BE2C (cell line): Measurements from ENCODE around the gene PLPP4.

Experiments
- DNase-seq: peaks from one replicate; pipeline ENCODE4 v3.0.0-alpha.2; 2020
- H3K27me3 ChIP-seq: fragments of 250-450 bp; sonication (Bioruptor Pico); 2 replicates; pipeline ENCODE4 v1.5.1; 2020; ENCODE audit warnings: mild to moderate bottlenecking
- H3K36me3 ChIP-seq: fragments of 250-450 bp; sonication (Bioruptor Pico); 2 replicates; pipeline ENCODE4 v1.5.1; 2020; ENCODE audit warnings: mild to moderate bottlenecking
- H3K4me1 ChIP-seq: fragments of 250-450 bp; sonication (Bioruptor Pico); 2 replicates; pipeline ENCODE4 v1.5.1; 2020
- H3K4me3 ChIP-seq: 2 replicates; pipeline ENCODE4 v1.5.1; 2011; ENCODE audit warnings: low read depth, low read length
- H3K9me3 ChIP-seq: fragments of 250-450 bp; sonication (Bioruptor Pico); 2 replicates; pipeline ENCODE4 v1.5.1; 2020
- TF ChIP-seq, protein P1 (sequence below): IDR thresholded peaks from 2 replicates; pipeline ENCODE4 v1.5.1; 2012; ENCODE audit warnings: mild to moderate bottlenecking, low read depth, low read length

The PLPP4 gene

DNA sequence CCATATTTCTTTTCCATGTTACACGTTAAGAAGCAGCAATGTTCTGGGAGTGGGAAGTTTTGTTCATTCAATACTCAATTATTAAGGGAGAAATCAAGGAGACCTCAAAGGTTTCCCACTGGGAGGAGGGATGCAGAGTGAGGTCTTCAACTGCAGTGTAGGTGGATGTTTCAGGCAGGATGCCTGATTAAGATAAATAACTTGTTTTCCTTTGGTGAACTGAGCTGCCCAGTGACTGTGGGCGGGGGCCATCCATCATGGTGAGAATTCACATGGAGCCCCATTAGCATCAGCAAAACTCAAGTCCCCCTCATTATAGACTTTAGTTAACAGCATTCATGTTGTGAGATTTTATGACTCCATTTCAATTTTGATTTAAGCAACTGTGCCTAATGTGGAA is 121.1 kb downstream of the PLPP4 start:
- TF ChIP-seq, protein P1, sequence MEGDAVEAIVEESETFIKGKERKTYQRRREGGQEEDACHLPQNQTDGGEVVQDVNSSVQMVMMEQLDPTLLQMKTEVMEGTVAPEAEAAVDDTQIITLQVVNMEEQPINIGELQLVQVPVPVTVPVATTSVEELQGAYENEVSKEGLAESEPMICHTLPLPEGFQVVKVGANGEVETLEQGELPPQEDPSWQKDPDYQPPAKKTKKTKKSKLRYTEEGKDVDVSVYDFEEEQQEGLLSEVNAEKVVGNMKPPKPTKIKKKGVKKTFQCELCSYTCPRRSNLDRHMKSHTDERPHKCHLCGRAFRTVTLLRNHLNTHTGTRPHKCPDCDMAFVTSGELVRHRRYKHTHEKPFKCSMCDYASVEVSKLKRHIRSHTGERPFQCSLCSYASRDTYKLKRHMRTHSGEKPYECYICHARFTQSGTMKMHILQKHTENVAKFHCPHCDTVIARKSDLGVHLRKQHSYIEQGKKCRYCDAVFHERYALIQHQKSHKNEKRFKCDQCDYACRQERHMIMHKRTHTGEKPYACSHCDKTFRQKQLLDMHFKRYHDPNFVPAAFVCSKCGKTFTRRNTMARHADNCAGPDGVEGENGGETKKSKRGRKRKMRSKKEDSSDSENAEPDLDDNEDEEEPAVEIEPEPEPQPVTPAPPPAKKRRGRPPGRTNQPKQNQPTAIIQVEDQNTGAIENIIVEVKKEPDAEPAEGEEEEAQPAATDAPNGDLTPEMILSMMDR = no peak
- no peak for DNase-seq
- Histone ChIP-seq H3K27me3 (no peaks in the 10 kb centered on the region), H3K9me3 (no peaks in the 10 kb centered on the region), H3K4me3 (no peak overlapping the region), H3K4me1 (no peaks in the 10 kb centered on the region), H3K36me3 (0 out of 2 replicates have a peak, but pooled peaks cover 3% of the 10 kb centered on the region)

DNA sequence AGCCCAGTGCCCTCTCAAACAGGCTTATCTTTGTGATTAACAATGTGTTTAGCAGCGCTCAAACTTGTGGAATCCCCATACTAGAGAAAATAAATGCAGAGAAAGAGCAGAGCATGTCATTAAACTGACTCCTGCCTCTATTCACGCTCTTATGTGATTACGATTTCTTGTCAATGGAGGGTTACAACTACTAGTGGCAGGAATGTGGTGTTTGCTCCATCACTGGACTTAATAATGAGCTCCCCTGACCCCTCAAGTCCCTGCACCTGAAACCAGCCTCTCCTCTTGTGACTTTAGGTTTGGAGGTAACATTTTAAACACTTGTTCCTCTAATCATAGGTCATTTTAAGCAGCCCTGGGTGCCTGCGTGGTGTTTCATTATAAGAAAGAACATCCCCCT is 121.9 kb downstream of the PLPP4 start:
- DNase-seq = no peak
- TF ChIP-seq, protein P1 = no peak
- Histone ChIP-seq H3K4me3 (no peak overlapping the region), H3K27me3 (no peaks in the 10 kb centered on the region), H3K9me3 (no peaks in the 10 kb centered on the region; the same call in 1 of the 2 replicates), H3K4me1 (0 out of 2 replicates have a peak, but pooled peaks cover 3% of the 10 kb centered on the region), H3K36me3 (0 out of 2 replicates have a peak, but pooled peaks cover 3% of the 10 kb centered on the region)

DNA sequence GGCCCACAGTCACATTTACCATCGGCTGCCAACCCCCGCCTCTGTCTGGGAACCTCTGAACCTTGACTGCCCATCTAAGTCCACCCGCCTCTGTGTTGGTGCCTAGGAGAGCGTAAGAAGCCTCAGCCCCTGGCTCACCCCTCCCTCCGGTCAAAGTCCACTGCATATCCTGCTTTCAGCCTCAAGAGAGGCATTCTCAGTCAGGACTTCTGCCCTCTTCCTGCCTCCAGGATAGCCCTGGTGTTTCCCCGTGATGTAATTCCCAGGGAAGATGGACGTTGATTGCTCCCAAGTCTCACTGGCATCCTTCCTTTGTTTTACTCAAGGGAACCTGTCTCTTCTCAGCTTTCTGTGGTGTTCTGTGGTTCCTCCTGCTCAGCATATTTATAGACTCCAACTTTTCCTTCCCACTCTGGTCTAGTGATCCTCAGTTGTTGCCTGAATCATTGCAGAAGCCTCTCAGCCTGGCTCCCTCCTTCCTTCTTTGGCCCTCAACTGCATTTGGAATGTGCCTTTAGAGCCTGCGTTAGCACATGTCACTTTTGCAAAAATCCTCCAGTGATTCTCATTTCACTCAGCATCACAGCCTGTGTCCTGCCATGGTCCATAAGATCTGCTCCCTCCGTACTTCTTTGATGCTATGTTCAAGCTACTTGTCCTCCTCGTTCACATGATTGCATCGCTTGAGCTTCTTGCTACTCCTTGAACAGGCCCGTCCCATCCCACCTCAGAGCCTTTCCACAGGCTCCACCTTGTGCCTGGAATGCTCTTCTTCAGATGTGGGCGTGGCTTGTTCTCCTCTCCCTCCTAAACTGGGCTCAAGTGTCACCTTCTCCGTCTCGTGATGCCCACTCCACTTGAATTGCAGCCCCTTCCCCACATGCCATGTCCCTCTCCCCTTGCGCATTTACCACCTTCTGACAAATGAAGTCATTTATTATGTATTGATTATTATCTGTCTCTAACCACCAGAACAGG is 124.2 kb downstream of the PLPP4 start:
- Histone ChIP-seq H3K27me3 (no peaks in the 10 kb centered on the region), H3K4me1 (0 out of 2 replicates have a peak, but pooled peaks cover 3% of the 10 kb centered on the region), H3K4me3 (no peak overlapping the region), H3K36me3 (0 out of 2 replicates have a peak, but pooled peaks cover 3% of the 10 kb centered on the region), H3K9me3 (no peaks in the 10 kb centered on the region; the same call in 1 of the 2 replicates)
- TF ChIP-seq, protein P1 = no peak
- DNase-seq = no peak

DNA sequence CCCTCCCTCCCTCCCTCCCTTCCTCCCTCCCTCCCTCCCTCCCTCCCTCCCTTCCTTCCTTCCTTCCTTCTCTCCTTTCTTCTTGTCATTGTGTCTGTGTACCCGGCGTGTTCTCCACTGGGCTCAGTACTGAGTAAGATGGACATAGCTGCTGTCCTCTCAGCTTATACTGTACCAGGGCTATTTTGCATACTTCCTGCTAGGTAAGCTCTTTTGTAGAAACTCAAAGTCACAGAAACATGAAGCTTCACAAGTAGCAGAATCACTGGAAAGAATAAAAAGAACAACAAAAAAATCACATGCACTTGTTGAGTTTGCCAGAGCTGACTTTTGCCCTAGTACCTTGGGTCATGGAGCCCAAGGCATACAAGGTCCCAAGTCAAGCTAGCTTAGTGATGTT is 125.7 kb downstream of the PLPP4 start:
- Histone ChIP-seq H3K36me3 (0 out of 2 replicates have a peak, but pooled peaks cover 3% of the 10 kb centered on the region), H3K9me3 (no peaks in the 10 kb centered on the region; the same call in 1 of the 2 replicates), H3K4me1 (peaks cover 7% of the 10 kb centered on the region), H3K27me3 (no peaks in the 10 kb centered on the region), H3K4me3 (no peak overlapping the region)
- no peak for DNase-seq
- TF ChIP-seq, protein P1 = no peak

DNA sequence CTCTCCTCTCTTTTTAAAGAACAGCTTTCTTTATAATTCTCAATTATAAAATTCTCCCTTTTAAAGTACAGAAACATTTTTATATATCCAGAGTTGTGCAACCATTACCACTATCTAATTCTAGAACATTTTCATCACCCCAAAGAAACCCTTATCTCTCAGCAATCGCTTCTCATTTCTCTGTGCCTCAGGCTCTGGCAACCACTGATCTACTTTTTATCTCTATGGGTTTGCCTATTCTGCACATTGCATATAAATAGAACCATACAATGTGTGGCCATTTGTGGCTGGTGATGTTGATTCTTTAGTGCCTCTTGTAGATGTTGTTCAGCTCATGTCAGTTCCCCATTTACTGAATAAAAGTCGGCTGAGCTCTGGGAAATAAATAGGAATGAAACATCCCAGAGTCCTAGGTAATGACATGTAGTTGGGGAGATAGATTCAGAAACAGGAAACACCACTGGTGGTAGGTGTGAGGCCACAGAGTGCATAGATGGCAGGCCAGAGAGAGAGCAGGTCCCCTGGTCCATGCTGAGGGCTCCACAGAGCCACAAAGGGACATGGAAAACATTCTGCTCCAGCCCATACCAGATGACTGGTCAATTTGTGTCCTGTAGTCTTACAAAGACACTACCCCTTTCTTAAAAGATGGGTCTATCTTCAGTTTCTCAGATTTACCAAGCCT is 126.5 kb downstream of the PLPP4 start:
- TF ChIP-seq, protein P1 = no peak
- Histone ChIP-seq H3K9me3 (no peaks in the 10 kb centered on the region; the same call in 1 of the 2 replicates), H3K36me3 (0 out of 2 replicates have a peak, but pooled peaks cover 3% of the 10 kb centered on the region), H3K4me3 (no peak overlapping the region), H3K27me3 (no peaks in the 10 kb centered on the region), H3K4me1 (peaks cover 16% of the 10 kb centered on the region)
- DNase-seq = no peak
